Muscle layer of colon (tissue), 2 donors: ENCODE data around the gene ADAM33.

Experiments
- H3K27ac ChIP-seq: one replicate; pipeline ENCODE4 v1.7.0; 2013; ENCODE audit warnings: low read depth, mild to moderate bottlenecking, low read length, moderate library complexity
- H3K27me3 ChIP-seq, 2 donors: one replicate each; pipeline ENCODE4 v1.7.0; 2013; ENCODE audit warnings: low read length in 2 of 2, mild to moderate bottlenecking in 2 of 2; ENCODE audit not compliant: insufficient read depth in 2 of 2, control insufficient read depth in 1 of 2
- H3K36me3 ChIP-seq: one replicate; pipeline ENCODE4 v1.7.0; 2013; ENCODE audit warnings: mild to moderate bottlenecking, low read length; ENCODE audit not compliant: insufficient read depth
- H3K4me1 ChIP-seq: one replicate; pipeline ENCODE4 v1.7.0; 2013; ENCODE audit warnings: mild to moderate bottlenecking, low read length; ENCODE audit not compliant: insufficient read depth
- H3K4me3 ChIP-seq, 2 donors: one replicate each; pipeline ENCODE4 v1.7.0; 2013; ENCODE audit warnings: low read length in 2 of 2, low read depth in 1 of 2, mild to moderate bottlenecking in 1 of 2, moderate library complexity in 1 of 2
- H3K9ac ChIP-seq: one replicate; pipeline ENCODE4 v1.7.0; 2013; ENCODE audit warnings: low read length
- H3K9me3 ChIP-seq: one replicate; pipeline ENCODE4 v1.7.0; 2013; ENCODE audit warnings: mild to moderate bottlenecking, low read length
- donor health status: abdominal sarcoma.
- donor health status: Adenocarcinoma of cecum.

ADAM33 gene

GRCh38 chr20:3647473-3647872, 34.3 kb downstream of the ADAM33 start:
- H3K36me3 ChIP-seq, result peaks cover 16% of the 10 kb centered on the region
- no peak overlapping the region for H3K27ac ChIP-seq
- H3K4me3 ChIP-seq, result no peak overlapping the region
- no peak overlapping the region for H3K9ac ChIP-seq
- no peaks in the 10 kb centered on the region for H3K4me1 ChIP-seq
- H3K27me3 ChIP-seq, result no peaks in the 10 kb centered on the region
- no peaks in the 10 kb centered on the region for H3K9me3 ChIP-seq

GRCh38 chr20:3646651-3647050, 35.2 kb downstream of the ADAM33 start:
- Histone ChIP-seq H3K9me3 (no peaks in the 10 kb centered on the region), H3K4me3 (no peak overlapping the region), H3K27ac (no peak overlapping the region), H3K36me3 (peaks cover 16% of the 10 kb centered on the region), H3K4me1 (no peaks in the 10 kb centered on the region), H3K9ac (no peak overlapping the region), H3K27me3 (no peaks in the 10 kb centered on the region)

GRCh38 chr20:3646067-3646440, 35.8 kb downstream of the ADAM33 start:
- Histone ChIP-seq H3K4me3 (no peak overlapping the region), H3K36me3 (peaks cover 16% of the 10 kb centered on the region), H3K27me3 (no peaks in the 10 kb centered on the region), H3K4me1 (no peaks in the 10 kb centered on the region), H3K9ac (no peak overlapping the region), H3K27ac (no peak overlapping the region), H3K9me3 (no peaks in the 10 kb centered on the region)

- Histone ChIP-seq H3K36me3 (peaks cover 16% of the 10 kb centered on the region), H3K9me3 (no peaks in the 10 kb centered on the region), H3K9ac (no peak overlapping the region), H3K4me3 (no peak overlapping the region), H3K4me1 (no peaks in the 10 kb centered on the region), H3K27me3 (no peaks in the 10 kb centered on the region), H3K27ac (no peak overlapping the region)
Observed at GRCh38 chr20:3645309-3646066, 36.3 kb downstream of the ADAM33 start.

GRCh38 chr20:3640259-3640658, 41.6 kb downstream of the ADAM33 start:
- Histone ChIP-seq H3K9ac (no peak overlapping the region), H3K9me3 (no peaks in the 10 kb centered on the region), H3K36me3 (peaks cover 19% of the 10 kb centered on the region)

GRCh38 chr20:3635346-3635745, 46.5 kb downstream of the ADAM33 start:
- H3K27ac ChIP-seq, result no peak overlapping the region
- H3K4me3 ChIP-seq, result no peak overlapping the region
- H3K36me3 ChIP-seq, result peaks cover 9% of the 10 kb centered on the region

More at GRCh38 chr20:3640259-3640658, 41.6 kb downstream of the ADAM33 start:
- no peak overlapping the region for H3K4me3 ChIP-seq
- H3K4me1 ChIP-seq, result no peaks in the 10 kb centered on the region
- H3K27ac ChIP-seq, result no peak overlapping the region
- H3K27me3 ChIP-seq, result no peaks in the 10 kb centered on the region

GRCh38 chr20:3633913-3634478, 47.8 kb downstream of the ADAM33 start:
- no peak overlapping the region for H3K27ac ChIP-seq
- no peaks in the 10 kb centered on the region for H3K27me3 ChIP-seq
- peaks cover 6% of the 10 kb centered on the region for H3K36me3 ChIP-seq

More at GRCh38 chr20:3635346-3635745, 46.5 kb downstream of the ADAM33 start:
- Histone ChIP-seq H3K9ac (no peak overlapping the region), H3K27me3 (no peaks in the 10 kb centered on the region), H3K4me1 (no peaks in the 10 kb centered on the region), H3K9me3 (no peaks in the 10 kb centered on the region)

GRCh38 chr20:3632311-3633004, 49.4 kb downstream of the ADAM33 start:
- no peaks in the 10 kb centered on the region for H3K4me1 ChIP-seq
- no peaks in the 10 kb centered on the region for H3K27me3 ChIP-seq

More at GRCh38 chr20:3633913-3634478, 47.8 kb downstream of the ADAM33 start:
- Histone ChIP-seq H3K9ac (no peak overlapping the region), H3K9me3 (no peaks in the 10 kb centered on the region), H3K4me3 (no peak overlapping the region), H3K4me1 (no peaks in the 10 kb centered on the region)

GRCh38 chr20:3631534-3631933, 50.3 kb downstream of the ADAM33 start:
- no peak overlapping the region for H3K27ac ChIP-seq
- H3K4me3 ChIP-seq, result no peak overlapping the region
- H3K27me3 ChIP-seq, result no peaks in the 10 kb centered on the region
- H3K36me3 ChIP-seq, result peaks cover 9% of the 10 kb centered on the region
- no peak overlapping the region for H3K9ac ChIP-seq
- no peaks in the 10 kb centered on the region for H3K4me1 ChIP-seq
- no peaks in the 10 kb centered on the region for H3K9me3 ChIP-seq

More at GRCh38 chr20:3632311-3633004, 49.4 kb downstream of the ADAM33 start:
- Histone ChIP-seq H3K9me3 (no peaks in the 10 kb centered on the region), H3K27ac (no peak overlapping the region), H3K36me3 (peaks cover 9% of the 10 kb centered on the region), H3K9ac (no peak overlapping the region), H3K4me3 (no peak overlapping the region)

- Histone ChIP-seq H3K9ac (no peak overlapping the region), H3K4me3 (no peak overlapping the region), H3K9me3 (no peaks in the 10 kb centered on the region), H3K27ac (no peak overlapping the region), H3K36me3 (peaks cover 11% of the 10 kb centered on the region), H3K27me3 (no peaks in the 10 kb centered on the region), H3K4me1 (no peaks in the 10 kb centered on the region)
Observed at GRCh38 chr20:3630429-3630828, 51.4 kb downstream of the ADAM33 start.

GRCh38 chr20:3629893-3630292, 51.9 kb downstream of the ADAM33 start:
- no peak overlapping the region for H3K27ac ChIP-seq
- no peak overlapping the region for H3K4me3 ChIP-seq
- peaks cover 16% of the 10 kb centered on the region for H3K36me3 ChIP-seq
- no peak overlapping the region for H3K9ac ChIP-seq
- H3K9me3 ChIP-seq, result no peaks in the 10 kb centered on the region
- no peaks in the 10 kb centered on the region for H3K4me1 ChIP-seq
- H3K27me3 ChIP-seq, result no peaks in the 10 kb centered on the region
